Pancreas (tissue), 10 donors: ENCODE measurements around the gene LYRM2. TPM values are rescaled to one million over a fixed set of nuclear protein-coding genes. Genes with fewer than 3 reads are reported as not detected.

Experiments used
- ATAC-seq, 4 donors: fragments of 200-7000 bp; cut with Tn5 transposase; one replicate each; pipeline versions ENCODE4 v1.8.0 to v1.9.1; 2020; ENCODE audit warnings: mild to moderate bottlenecking in 4 of 4, moderate library complexity in 4 of 4
- DNase-seq, 6 donors: peaks; one replicate each; pipeline ENCODE4 v3.0.0-alpha.2; 2020
- FAIRE-seq: peaks from 2 replicates; lab custom pipeline; 2012; peaks lifted over from hg19 to GRCh38; lab: Jason Lieb, UNC
- H3K27ac ChIP-seq, 4 donors: fragments of 200-600 bp; sonication (generic); 1 replicate in 3 of 4; 2 replicates in 1 of 4; pipeline versions ENCODE4 v1.5.0 to v1.8.0; 2020
- H3K27me3 ChIP-seq, 4 donors: fragments of 200-600 bp; one replicate each; pipeline ENCODE4 v1.8.0; 2021
- H3K36me3 ChIP-seq, 3 donors: fragments of 200-600 bp; sonication (generic) in 1 of 3; one replicate each; pipeline versions ENCODE4 v1.5.0 to v1.8.0; 2020 to 2021
- H3K4me1 ChIP-seq, 3 donors: fragments of 200-600 bp; one replicate each; pipeline ENCODE4 v1.8.0; 2021
- H3K4me3 ChIP-seq, 4 donors: fragments of 200-600 bp; sonication (generic) in 2 of 4; one replicate each; pipeline versions ENCODE4 v1.5.0 to v1.8.0; 2020 to 2021
- H3K9me3 ChIP-seq, 4 donors: fragments of 200-600 bp; one replicate each; pipeline ENCODE4 v1.8.0; 2021
- CTCF ChIP-seq, 4 donors: fragments of 200-600 bp; sonication (generic) in 3 of 4; IDR thresholded peaks; one replicate each; pipeline versions ENCODE4 v1.5.0 to v1.8.0; 2021; ENCODE audit warnings: antibody characterized with exemption in 4 of 4
- WGBS, 2 donors: extraction: QIAGEN DNeasy Blood & Tissue Kit; methylation state at CpG; one replicate each; pipeline ENCODE4 v1.1.7; 2013; 5-methylcytosine and 5-hydroxymethylcytosine counted together
- intact Hi-C, 3 donors: fragments of 100-400 bp; cut with DNase I; formaldehyde crosslinking; loops; one replicate each; pipeline versions ENCODE4 v1.11.1 to v1.14.2; 2022
- polyA plus RNA-seq, 2 donors: library from polyadenylated mRNA; stranded (reverse); fragments of 200-250 nt; gene quantifications; one replicate each; pipeline ENCODE4 v1.2.3, GENCODE V29; 2013
- total RNA-seq, 6 donors: library from RNA; stranded (reverse); fragmentation: NEBNext Ultra II Directional in 4 of 6; extraction: Animal tissue kit (Norgen Biotek cat#: 25700) in 4 of 6; gene quantifications; one replicate each; pipeline versions ENCODE4 v1.2.1 to v1.2.4, GENCODE V29; 2021 to 2023
- donor health status: healthy with polysubstance abuse.
- donor health status: DM: no; HTN: no; CAD: no; lungs with moderate emphysema.
- donor health status: DM: no; HTN: no; CAD: no.
- donor health status: control.
- donor health status: control.
- donor health status: Bipolar disorder and iron deficiency.
- donor health status: DM: yes; HTN: yes; CAD: no.
- donor health status: DM: no; HTN: no; CAD: no.
- donor health status: DM: no; HTN: no; CAD: no.
- donor health status: DM: yes; HTN: yes; CAD: no.

Gene LYRM2
- total and polyA plus RNA-seq, 8 donors = 6.5 to 17.6 (median 15.7) TPM

GRCh38 chr6:89657445-89658158 lies 19.1 kb upstream of the LYRM2 start:
- no peak overlapping the region for H3K27ac ChIP-seq
- no peaks in the 10 kb centered on the region for H3K9me3 ChIP-seq
- no peak for DNase-seq
- 80% methylated on average over 13 of the region's 13 CpGs for WGBS, 2 donors
- peaks cover 0 to 72% (median 23%) of the 10 kb centered on the region in 3 donors for H3K36me3 ChIP-seq
- H3K27me3 ChIP-seq = no peaks in the 10 kb centered on the region
- no peaks in the 10 kb centered on the region for H3K4me1 ChIP-seq
- FAIRE-seq = no peak
- H3K4me3 ChIP-seq = no peak overlapping the region
- no peak for TF ChIP-seq CTCF (IDR thresholded peaks at IDR 0.05)
- ATAC-seq = no peak
- intact Hi-C loops = no loop called here

GRCh38 chr6:89655122-89655521 lies 16.6 kb upstream of the LYRM2 start:
- TF ChIP-seq CTCF (IDR thresholded peaks at IDR 0.05) = no peak
- FAIRE-seq (no peak), DNase-seq (no peak), ATAC-seq (no peak)
- intact Hi-C loops = no loop called here
- WGBS, 2 donors = 93 to 97% methylated on average over 2 of the region's 2 CpGs
- Histone ChIP-seq H3K4me1 (no peaks in the 10 kb centered on the region), H3K27me3 (no peaks in the 10 kb centered on the region), H3K9me3 (no peaks in the 10 kb centered on the region), H3K27ac (no peak overlapping the region), H3K4me3 (no peak overlapping the region), H3K36me3 (peaks cover 0 to 66% (median 17%) of the 10 kb centered on the region in 3 donors)

- WGBS, 2 donors = 87 to 92% methylated on average over 8 of the region's 8 CpGs
- DNase-seq (no peak), FAIRE-seq (no peak), ATAC-seq (no peak)
- no peaks in the 10 kb centered on the region for H3K9me3 ChIP-seq
- no peaks in the 10 kb centered on the region for H3K27me3 ChIP-seq
- no peak for TF ChIP-seq CTCF (IDR thresholded peaks at IDR 0.05)
- peaks cover 0 to 58% (median 6%) of the 10 kb centered on the region in 3 donors for H3K36me3 ChIP-seq
- H3K4me1 ChIP-seq = no peaks in the 10 kb centered on the region
- no peak overlapping the region for H3K4me3 ChIP-seq
- H3K27ac ChIP-seq = no peak overlapping the region
- intact Hi-C loops = no loop called here
Observed at GRCh38 chr6:89650579-89650978, 12.0 kb upstream of the LYRM2 start.

- ATAC-seq (no peak), DNase-seq (no peak), FAIRE-seq (no peak)
- TF ChIP-seq CTCF (IDR thresholded peaks at IDR 0.05) = no peak
- H3K4me3 ChIP-seq = no peak overlapping the region
- no peaks in the 10 kb centered on the region for H3K4me1 ChIP-seq
- H3K36me3 ChIP-seq = peaks cover 0 to 56% (median 5%) of the 10 kb centered on the region in 3 donors
- WGBS, 2 donors = 99 to 100% methylated on average over 1 of the region's 1 CpG
- H3K27ac ChIP-seq = no peak overlapping the region
- H3K27me3 ChIP-seq = no peaks in the 10 kb centered on the region
- H3K9me3 ChIP-seq = no peaks in the 10 kb centered on the region
- intact Hi-C loops = no loop called here
Observed at GRCh38 chr6:89649682-89650081, 11.1 kb upstream of the LYRM2 start.

- Histone ChIP-seq H3K4me3 (no peak overlapping the region), H3K27ac (no peak overlapping the region), H3K36me3 (peaks cover 0 to 26% (median 6%) of the 10 kb centered on the region in 3 donors), H3K27me3 (no peaks in the 10 kb centered on the region), H3K4me1 (no peaks in the 10 kb centered on the region), H3K9me3 (no peaks in the 10 kb centered on the region)
- DNase-seq (no peak), FAIRE-seq (no peak), ATAC-seq (no peak)
- WGBS, 2 donors = 78 to 80% methylated on average over 4 of the region's 4 CpGs
- intact Hi-C loops = no loop called here
- no peak for TF ChIP-seq CTCF (IDR thresholded peaks at IDR 0.05)
Observed at GRCh38 chr6:89644864-89645263, 6.3 kb upstream of the LYRM2 start.
